ENCODE data around the gene ALDH9A1. TPM values are rescaled to one million over a fixed set of nuclear protein-coding genes. Genes with fewer than 3 reads are reported as not detected.

The ALDH9A1 gene
- polyA plus RNA-seq, 4 donors: 53.0 to 73.2 (median 60.3) TPM

DNA sequence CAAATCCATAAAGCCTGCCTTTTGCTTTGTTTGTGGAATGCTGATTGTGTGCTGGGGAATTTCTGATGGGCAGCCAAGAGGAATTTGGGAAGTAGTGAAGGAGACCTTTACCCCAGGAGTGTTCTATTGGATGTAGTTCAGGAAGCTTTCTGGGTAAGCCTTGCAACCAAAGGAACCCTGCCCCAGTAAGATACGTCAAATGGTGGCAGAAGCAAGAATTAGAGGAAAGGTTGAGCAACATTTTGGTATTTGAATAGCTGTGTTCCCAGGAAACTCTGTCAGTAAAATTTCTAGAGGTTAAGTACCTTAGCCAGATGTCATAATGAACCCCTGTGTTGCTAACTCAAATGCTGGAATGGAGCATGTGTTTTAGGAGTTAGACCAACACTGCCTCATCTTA is 60.9 kb downstream of the ALDH9A1 start:
- 9 to 38% (median 32%) methylated on average over 1 of the region's 1 CpG for WGBS, 3 donors
- peak overlapping the region in 2 of 3 donors; percentile 65 to 67 for H3K27ac ChIP-seq (ENCODE audit: low read depth in 1 of 3, low read length in 2 of 3)
- FAIRE-seq (no peak), DNase-seq (peak; percentile 16 to 80)
- H3K27me3 ChIP-seq (ENCODE audit: control insufficient read depth in 3 of 3, insufficient read depth in 3 of 3, low read length in 3 of 3): no peaks in the 10 kb centered on the region
- H3K4me1 ChIP-seq (ENCODE audit: control insufficient read depth in 3 of 3, insufficient read depth in 2 of 3, low read depth in 1 of 3, low read length in 2 of 3): peaks cover 7 to 32% (median 18%) of the 10 kb centered on the region in 3 donors
- H3K36me3 ChIP-seq (ENCODE audit: control insufficient read depth in 3 of 3, insufficient read depth in 2 of 3, low read depth in 1 of 3, low read length in 3 of 3): peaks cover 0 to 20% (median 7%) of the 10 kb centered on the region in 3 donors
- no peak overlapping the region for H3K4me3 ChIP-seq (ENCODE audit: low read depth in 1 of 3, low read length in 3 of 3)
- no peaks in the 10 kb centered on the region for H3K9me3 ChIP-seq (ENCODE audit: control insufficient read depth in 2 of 2, insufficient read depth in 1 of 2, low read depth in 1 of 2, low read length in 1 of 2)

DNA sequence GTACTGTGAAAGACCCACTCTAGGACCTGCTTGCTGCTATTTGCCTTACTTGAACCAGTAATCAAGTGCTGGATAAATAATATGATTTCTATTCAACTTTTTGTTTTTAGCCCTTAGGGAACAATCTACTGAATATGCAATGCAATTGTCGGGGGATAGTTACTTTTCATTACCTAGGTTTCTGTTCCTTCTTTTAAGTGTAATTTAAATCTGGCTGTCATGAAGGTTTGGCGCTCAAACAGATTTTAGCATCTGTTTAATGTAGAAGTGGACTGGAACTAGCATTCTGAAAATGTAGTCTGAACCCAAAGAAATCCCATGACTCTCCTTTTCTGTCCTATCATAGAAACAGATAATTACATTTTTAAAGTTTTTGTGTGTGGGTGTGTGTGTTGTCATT is 62.5 kb downstream of the ALDH9A1 start:
- no peak for DNase-seq
- FAIRE-seq: no peak
- no peak overlapping the region for H3K4me3 ChIP-seq (ENCODE audit: low read depth in 1 of 3, low read length in 3 of 3)
- 48 to 86% (median 61%) methylated on average over 2 of the region's 2 CpGs for WGBS, 3 donors
- peaks cover 7 to 32% (median 16%) of the 10 kb centered on the region in 3 donors for H3K4me1 ChIP-seq (ENCODE audit: control insufficient read depth in 3 of 3, insufficient read depth in 2 of 3, low read depth in 1 of 3, low read length in 2 of 3)
- no peak overlapping the region for H3K27ac ChIP-seq (ENCODE audit: low read depth in 1 of 3, low read length in 2 of 3)
- no peaks in the 10 kb centered on the region for H3K27me3 ChIP-seq (ENCODE audit: control insufficient read depth in 3 of 3, insufficient read depth in 3 of 3, low read length in 3 of 3)
- H3K9me3 ChIP-seq (ENCODE audit: control insufficient read depth in 2 of 2, insufficient read depth in 1 of 2, low read depth in 1 of 2, low read length in 1 of 2): no peaks in the 10 kb centered on the region
- peaks cover 0 to 17% (median 5%) of the 10 kb centered on the region in 3 donors for H3K36me3 ChIP-seq (ENCODE audit: control insufficient read depth in 3 of 3, insufficient read depth in 2 of 3, low read depth in 1 of 3, low read length in 3 of 3)

DNA sequence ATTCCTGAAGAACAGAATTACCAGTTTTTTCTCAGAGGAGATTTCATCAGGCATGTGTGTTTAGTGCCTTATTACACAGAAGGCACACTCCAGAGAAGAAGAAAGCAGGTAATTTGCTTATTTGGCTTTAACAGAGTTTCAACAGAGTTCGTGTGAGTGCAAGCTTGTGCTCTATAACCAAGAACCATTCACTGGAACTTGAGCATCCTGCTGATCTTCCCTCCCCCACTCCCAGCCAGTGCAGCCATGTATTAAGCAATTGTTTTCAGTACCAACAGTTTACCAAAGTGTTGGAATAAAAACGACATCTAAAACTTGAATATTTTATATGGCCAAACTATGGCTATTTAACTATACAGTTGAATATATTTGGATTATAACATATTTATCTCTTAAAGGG is 63.0 kb downstream of the ALDH9A1 start:
- Histone ChIP-seq H3K36me3 (ENCODE audit: control insufficient read depth in 3 of 3, insufficient read depth in 2 of 3, low read depth in 1 of 3, low read length in 3 of 3) (peaks cover 0 to 15% (median 5%) of the 10 kb centered on the region in 3 donors), H3K27ac (ENCODE audit: low read depth in 1 of 3, low read length in 2 of 3) (no peak overlapping the region), H3K9me3 (ENCODE audit: control insufficient read depth in 2 of 2, insufficient read depth in 1 of 2, low read depth in 1 of 2, low read length in 1 of 2) (no peaks in the 10 kb centered on the region), H3K4me1 (ENCODE audit: control insufficient read depth in 3 of 3, insufficient read depth in 2 of 3, low read depth in 1 of 3, low read length in 2 of 3) (peaks cover 7 to 32% (median 15%) of the 10 kb centered on the region in 3 donors), H3K4me3 (ENCODE audit: low read depth in 1 of 3, low read length in 3 of 3) (peak overlapping the region in 1 of 3 donors; percentile 13), H3K27me3 (ENCODE audit: control insufficient read depth in 3 of 3, insufficient read depth in 3 of 3, low read length in 3 of 3) (no peaks in the 10 kb centered on the region)
- no peak for FAIRE-seq
- no peak for DNase-seq
- WGBS, 3 donors: 55 to 62% (median 57%) methylated on average over 2 of the region's 2 CpGs

DNA sequence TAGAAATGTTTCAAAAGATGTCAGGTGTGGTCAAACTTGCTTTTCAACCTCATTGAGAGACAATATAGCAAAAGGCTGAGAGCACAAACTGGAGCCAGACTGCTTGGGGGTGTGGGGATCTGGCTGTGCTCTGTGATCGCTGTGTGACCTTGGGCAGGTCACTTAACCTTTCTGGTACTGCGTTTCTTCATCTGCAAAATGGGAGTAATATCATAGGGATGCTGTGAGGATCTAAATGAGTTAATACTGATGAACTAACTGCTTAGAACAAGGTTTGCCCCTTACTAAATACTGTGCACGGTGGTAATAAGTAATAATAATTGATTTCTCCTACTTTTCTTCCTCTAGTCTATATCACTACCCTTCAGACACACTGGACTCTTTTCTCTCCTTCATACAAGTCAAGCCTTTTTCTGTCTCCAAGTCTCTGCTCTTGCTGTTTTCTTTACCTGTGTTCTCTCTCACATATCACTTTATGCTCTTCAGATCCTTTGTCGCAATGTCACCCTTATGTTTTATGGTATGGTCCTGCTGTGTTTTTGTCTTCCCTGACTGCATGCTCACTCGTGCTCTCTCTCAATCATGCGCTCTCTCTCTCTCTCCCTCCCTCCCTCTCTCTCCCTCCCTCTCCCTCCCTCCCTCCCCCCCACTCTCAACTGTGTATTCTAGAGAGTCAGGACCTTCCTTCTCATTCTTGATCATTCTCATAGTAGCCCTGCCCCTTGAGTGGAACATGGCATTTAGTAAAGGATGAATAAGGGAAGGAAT is 64.0 kb downstream of the ALDH9A1 start:
- H3K27ac ChIP-seq (ENCODE audit: low read depth in 1 of 3, low read length in 2 of 3): peak overlapping the region in 1 of 3 donors; percentile 22
- H3K36me3 ChIP-seq (ENCODE audit: control insufficient read depth in 3 of 3, insufficient read depth in 2 of 3, low read depth in 1 of 3, low read length in 3 of 3): peaks cover 0 to 15% (median 5%) of the 10 kb centered on the region in 3 donors
- H3K9me3 ChIP-seq (ENCODE audit: control insufficient read depth in 2 of 2, insufficient read depth in 1 of 2, low read depth in 1 of 2, low read length in 1 of 2): no peaks in the 10 kb centered on the region
- no peaks in the 10 kb centered on the region for H3K27me3 ChIP-seq (ENCODE audit: control insufficient read depth in 3 of 3, insufficient read depth in 3 of 3, low read length in 3 of 3)
- H3K4me3 ChIP-seq (ENCODE audit: low read depth in 1 of 3, low read length in 3 of 3): peak overlapping the region in 1 of 3 donors; percentile 82
- H3K4me1 ChIP-seq (ENCODE audit: control insufficient read depth in 3 of 3, insufficient read depth in 2 of 3, low read depth in 1 of 3, low read length in 2 of 3): peaks cover 7 to 39% (median 9%) of the 10 kb centered on the region in 3 donors
- no peak for DNase-seq
- no peak for FAIRE-seq
- 51 to 79% (median 70%) methylated on average over 6 of the region's 6 CpGs for WGBS, 3 donors

DNA sequence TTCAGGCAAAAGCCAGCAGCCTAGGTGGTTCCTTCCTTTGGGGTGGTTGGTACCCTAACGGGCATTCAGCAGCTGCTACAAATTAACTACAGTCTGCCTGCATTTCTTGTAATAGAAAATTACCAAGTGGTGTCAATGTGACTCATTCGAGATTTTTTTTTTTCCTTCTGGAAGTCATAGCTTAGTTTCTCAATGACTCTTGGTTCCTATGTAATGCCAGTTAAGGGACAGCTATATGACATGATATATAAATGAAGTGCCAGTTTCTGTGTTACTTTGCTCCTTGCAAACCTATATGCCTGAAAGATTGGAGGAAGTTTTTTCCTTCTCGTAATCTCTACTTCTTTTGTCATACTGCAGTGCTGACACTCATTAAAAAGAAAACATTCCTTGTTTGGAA is 64.7 kb downstream of the ALDH9A1 start:
- WGBS, 3 donors: 14 to 45% (median 14%) methylated on average over 3 of the region's 3 CpGs
- peak overlapping the region in 2 of 3 donors; percentile 37 to 62 for H3K27ac ChIP-seq (ENCODE audit: low read depth in 1 of 3, low read length in 2 of 3)
- peaks cover 0 to 11% (median 5%) of the 10 kb centered on the region in 3 donors for H3K36me3 ChIP-seq (ENCODE audit: control insufficient read depth in 3 of 3, insufficient read depth in 2 of 3, low read depth in 1 of 3, low read length in 3 of 3)
- no peaks in the 10 kb centered on the region for H3K9me3 ChIP-seq (ENCODE audit: control insufficient read depth in 2 of 2, insufficient read depth in 1 of 2, low read depth in 1 of 2, low read length in 1 of 2)
- no peak for FAIRE-seq
- peak overlapping the region in 1 of 3 donors; percentile 82 for H3K4me3 ChIP-seq (ENCODE audit: low read depth in 1 of 3, low read length in 3 of 3)
- no peaks in the 10 kb centered on the region for H3K27me3 ChIP-seq (ENCODE audit: control insufficient read depth in 3 of 3, insufficient read depth in 3 of 3, low read length in 3 of 3)
- peaks cover 7 to 46% (median 9%) of the 10 kb centered on the region in 3 donors for H3K4me1 ChIP-seq (ENCODE audit: control insufficient read depth in 3 of 3, insufficient read depth in 2 of 3, low read depth in 1 of 3, low read length in 2 of 3)
- peak; percentile 20 to 60 for DNase-seq

DNA sequence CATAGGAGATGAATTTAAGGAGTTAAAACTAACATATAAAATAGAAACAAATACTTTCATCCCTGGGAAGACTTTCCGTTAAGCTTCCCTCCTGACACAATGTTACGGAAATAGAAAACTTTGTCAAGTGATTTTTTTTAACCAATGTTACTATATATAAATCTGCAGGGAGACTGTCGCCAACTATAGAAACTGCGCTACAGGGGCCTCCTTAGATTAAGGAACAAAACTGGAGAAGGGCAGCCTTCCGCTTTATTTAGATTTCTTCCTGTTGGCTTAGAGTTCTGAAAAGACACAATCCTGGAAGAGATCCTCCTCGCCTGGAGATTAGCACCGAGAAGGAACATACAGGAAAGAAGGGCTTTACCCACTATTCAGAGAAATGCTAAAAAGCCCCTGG is 65.9 kb downstream of the ALDH9A1 start:
- Histone ChIP-seq H3K4me3 (ENCODE audit: low read depth in 1 of 3, low read length in 3 of 3) (peak overlapping the region in 2 of 3 donors; percentile 82 to 84), H3K9me3 (ENCODE audit: control insufficient read depth in 2 of 2, insufficient read depth in 1 of 2, low read depth in 1 of 2, low read length in 1 of 2) (no peaks in the 10 kb centered on the region), H3K27ac (ENCODE audit: low read depth in 1 of 3, low read length in 2 of 3) (peak overlapping the region; percentile 95 to 99 (median 96)), H3K27me3 (ENCODE audit: control insufficient read depth in 3 of 3, insufficient read depth in 3 of 3, low read length in 3 of 3) (no peaks in the 10 kb centered on the region), H3K36me3 (ENCODE audit: control insufficient read depth in 3 of 3, insufficient read depth in 2 of 3, low read depth in 1 of 3, low read length in 3 of 3) (peaks cover 0 to 9% (median 5%) of the 10 kb centered on the region in 3 donors), H3K4me1 (ENCODE audit: control insufficient read depth in 3 of 3, insufficient read depth in 2 of 3, low read depth in 1 of 3, low read length in 2 of 3) (peaks cover 5 to 47% (median 6%) of the 10 kb centered on the region in 3 donors)
- WGBS, 3 donors: 21 to 36% (median 25%) methylated on average over 7 of the region's 7 CpGs
- FAIRE-seq (no peak), DNase-seq (peak in 1 of 2 donors; percentile 21)

DNA sequence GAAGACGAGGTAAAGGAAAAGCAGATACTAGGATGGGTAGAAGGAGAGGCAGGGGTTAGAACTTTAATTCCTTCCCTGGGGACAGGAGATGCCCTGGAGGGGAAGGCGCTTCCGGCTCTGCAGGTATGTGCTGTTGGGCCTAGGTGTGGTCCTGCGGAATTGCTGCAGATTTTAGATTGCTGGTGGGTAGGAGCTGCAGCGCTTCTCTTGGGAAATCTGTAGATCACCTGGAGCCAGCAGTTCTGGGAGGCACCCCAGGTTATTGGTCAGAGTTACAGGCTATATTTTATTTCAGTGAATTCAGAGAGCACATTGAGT is 66.3 kb downstream of the ALDH9A1 start:
- H3K27ac ChIP-seq (ENCODE audit: low read depth in 1 of 3, low read length in 2 of 3): peak overlapping the region; percentile 95 to 99 (median 96)
- H3K27me3 ChIP-seq (ENCODE audit: control insufficient read depth in 3 of 3, insufficient read depth in 3 of 3, low read length in 3 of 3): no peaks in the 10 kb centered on the region
- no peaks in the 10 kb centered on the region for H3K9me3 ChIP-seq (ENCODE audit: control insufficient read depth in 2 of 2, insufficient read depth in 1 of 2, low read depth in 1 of 2, low read length in 1 of 2)
- FAIRE-seq: no peak
- H3K36me3 ChIP-seq (ENCODE audit: control insufficient read depth in 3 of 3, insufficient read depth in 2 of 3, low read depth in 1 of 3, low read length in 3 of 3): peaks cover 0 to 9% (median 5%) of the 10 kb centered on the region in 3 donors
- peak in 1 of 2 donors; percentile 75 for DNase-seq
- peaks cover 3 to 43% (median 3%) of the 10 kb centered on the region in 3 donors for H3K4me1 ChIP-seq (ENCODE audit: control insufficient read depth in 3 of 3, insufficient read depth in 2 of 3, low read depth in 1 of 3, low read length in 2 of 3)
- WGBS, 3 donors: 2 to 20% (median 6%) methylated on average over 5 of the region's 5 CpGs
- H3K4me3 ChIP-seq (ENCODE audit: low read depth in 1 of 3, low read length in 3 of 3): peak overlapping the region; percentile 59 to 84 (median 82)

DNA sequence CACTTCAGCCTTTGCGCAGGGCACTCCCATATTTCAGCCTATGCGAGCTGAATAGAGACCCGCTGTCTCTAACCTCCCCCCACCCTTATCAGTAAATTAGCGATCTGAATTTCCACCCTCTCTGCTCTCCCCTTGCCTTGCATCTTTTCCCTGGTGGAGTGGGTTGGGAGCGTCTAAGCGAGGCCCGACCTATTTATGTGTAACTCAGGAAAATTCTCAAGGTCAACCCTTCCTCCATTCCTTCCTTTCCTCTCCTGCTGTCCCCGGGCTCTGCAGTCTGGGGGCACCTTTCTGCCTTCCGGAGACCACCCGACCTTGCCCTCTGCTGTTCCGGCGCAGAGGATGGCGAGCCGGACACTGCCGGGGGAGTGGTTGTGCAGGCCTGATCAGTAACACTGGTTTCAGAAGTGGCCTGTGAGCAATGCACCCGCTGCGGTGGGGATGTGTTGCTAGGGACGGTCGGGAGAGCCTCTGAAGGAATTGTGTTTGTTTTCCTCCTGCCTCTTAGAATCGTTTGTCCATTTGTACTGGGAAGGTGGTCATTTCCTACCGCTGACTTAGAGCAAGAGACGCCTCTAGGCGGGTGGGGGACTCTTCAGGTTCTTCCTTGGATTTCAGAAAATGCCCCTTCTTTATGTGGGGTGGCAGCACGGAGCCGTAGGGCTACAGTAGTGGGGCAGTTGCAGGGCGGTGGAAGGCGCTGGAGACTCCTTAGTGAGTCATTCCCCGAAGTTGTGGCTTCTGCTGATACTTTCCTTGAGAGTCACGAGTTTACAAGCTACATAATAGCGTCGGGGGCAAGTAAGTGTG is 66.8 kb downstream of the ALDH9A1 start:
- DNase-seq (peak in 1 of 2 donors; percentile 87), FAIRE-seq (no peak)
- H3K4me1 ChIP-seq (ENCODE audit: control insufficient read depth in 3 of 3, insufficient read depth in 2 of 3, low read depth in 1 of 3, low read length in 2 of 3): peaks cover 3 to 39% (median 3%) of the 10 kb centered on the region in 3 donors
- no peaks in the 10 kb centered on the region for H3K9me3 ChIP-seq (ENCODE audit: control insufficient read depth in 2 of 2, insufficient read depth in 1 of 2, low read depth in 1 of 2, low read length in 1 of 2)
- no peaks in the 10 kb centered on the region for H3K27me3 ChIP-seq (ENCODE audit: control insufficient read depth in 3 of 3, insufficient read depth in 3 of 3, low read length in 3 of 3)
- 0% methylated on average over 31 of the region's 31 CpGs for WGBS, 3 donors
- peak overlapping the region; percentile 59 to 84 (median 82) for H3K4me3 ChIP-seq (ENCODE audit: low read depth in 1 of 3, low read length in 3 of 3)
- peak overlapping the region; percentile 95 to 99 (median 96) for H3K27ac ChIP-seq (ENCODE audit: low read depth in 1 of 3, low read length in 2 of 3)
- peaks cover 0 to 6% (median 5%) of the 10 kb centered on the region in 3 donors for H3K36me3 ChIP-seq (ENCODE audit: control insufficient read depth in 3 of 3, insufficient read depth in 2 of 3, low read depth in 1 of 3, low read length in 3 of 3)
